ENCODE measurements around the gene DLG2.
"Not testable (repeated sequence)": the region's sequence is repeated elsewhere in the genome, so short reads cannot be mapped to it uniquely, and the experiment has no call there.

The DLG2 gene

GRCh38 chr11:85627332-85627997, at the start of gene DLG2:
Gene DLG2 (minus strand): TSS chr11:85627344.
- peak; percentile 33 for DNase-seq (ENCODE audit: low read depth)

GRCh38 chr11:85673393-85673792, 46.2 kb upstream of the DLG2 start:
- DNase-seq (ENCODE audit: low read depth), result no peak

GRCh38 chr11:85672105-85672902, 45.2 kb upstream of the DLG2 start:
- no peak for DNase-seq (ENCODE audit: low read depth)

- not testable (repeated sequence) for DNase-seq (ENCODE audit: low read depth)
Observed at GRCh38 chr11:85670949-85671663, 44.0 kb upstream of the DLG2 start.

- DNase-seq (ENCODE audit: low read depth), result no peak
Observed at GRCh38 chr11:85668157-85668556, 41.0 kb upstream of the DLG2 start.

GRCh38 chr11:85666687-85667086, 39.5 kb upstream of the DLG2 start:
- DNase-seq (ENCODE audit: low read depth), result no peak

- no peak for DNase-seq (ENCODE audit: low read depth)
Observed at GRCh38 chr11:85665733-85666132, 38.6 kb upstream of the DLG2 start.

- DNase-seq (ENCODE audit: low read depth), result peak; percentile 91
Observed at GRCh38 chr11:85664615-85665481, 37.7 kb upstream of the DLG2 start, which contains the start of gene CREBZF. Gene CREBZF (minus strand): TSS chr11:85665129. CDS start chr11:85664875, 254 bp downstream.

GRCh38 chr11:85663753-85664614, 36.8 kb upstream of the DLG2 start:
- DNase-seq (ENCODE audit: low read depth), result peak; percentile 25

- DNase-seq (ENCODE audit: low read depth), result peak; percentile 19
Observed at GRCh38 chr11:85663080-85663752, 36.1 kb upstream of the DLG2 start.

GRCh38 chr11:85661972-85662664, 35.0 kb upstream of the DLG2 start:
- peak; percentile 31 for DNase-seq (ENCODE audit: low read depth)

- peak; percentile 43 for DNase-seq (ENCODE audit: low read depth)
Observed at GRCh38 chr11:85658180-85658579, 31.0 kb upstream of the DLG2 start.

GRCh38 chr11:85656777-85657176, 29.6 kb upstream of the DLG2 start:
- no peak for DNase-seq (ENCODE audit: low read depth)

GRCh38 chr11:85654343-85654742, 27.2 kb upstream of the DLG2 start:
- DNase-seq (ENCODE audit: low read depth), result not testable (repeated sequence)

GRCh38 chr11:85652786-85653447, 25.8 kb upstream of the DLG2 start:
- DNase-seq (ENCODE audit: low read depth), result no peak

- DNase-seq (ENCODE audit: low read depth), result no peak
Observed at GRCh38 chr11:85651118-85651517, 24.0 kb upstream of the DLG2 start.

GRCh38 chr11:85647604-85648299, 20.6 kb upstream of the DLG2 start, which contains the start of gene TMEM126A:
Gene TMEM126A (plus strand): TSS chr11:85647967. CDS start chr11:85650256, 2,289 bp downstream.
- peak; percentile 73 for DNase-seq (ENCODE audit: low read depth)

- no peak for DNase-seq (ENCODE audit: low read depth)
Observed at GRCh38 chr11:85647078-85647477, 19.9 kb upstream of the DLG2 start.
